IMR-90 (cell line): ENCODE results near the gene GPR17. TPM values are rescaled to one million over a fixed set of nuclear protein-coding genes. Genes with fewer than 3 reads are reported as not detected.
A peak's percentile ranks its signal among the peaks of the same experiment; 100 is the strongest.

Source experiments
- ATAC-seq: fragments of 200-7000 bp; cut with Tn5 transposase; 2 replicates; pipeline ENCODE4 v1.9.1; 2020; ENCODE audit warnings: low read depth, mild to moderate bottlenecking, moderate library complexity
- BruUV-seq: library from RNA; stranded (reverse); fragments of 400-500 nt; replicated peaks from 2 replicates; lab custom pipeline; 2021; lab: Mats Ljungman, UMichigan
- CTCF ChIA-PET: fragments of 300-600 bp; formaldehyde crosslinking; extraction: SDS; loops from one replicate; lab custom pipeline; 2021; ENCODE audit warnings: antibody characterized with exemption; lab: Yijun Ruan, JAX
- POLR2A ChIA-PET: fragments of 300-600 bp; sonication (Branson Sonifier 250); formaldehyde crosslinking; loops from one replicate; lab custom pipeline; 2022; ENCODE audit warnings: antibody characterized with exemption; ENCODE audit not compliant: unreplicated experiment; lab: Charles Lee
- DNase-seq: peaks from one replicate; pipeline ENCODE4 v3.0.0; 2013
- H2AFZ ChIP-seq: replicated peaks from 2 replicates; pipeline ENCODE3; 2013; ENCODE audit warnings: low read length, mild to moderate bottlenecking; ENCODE audit not compliant: poor library complexity
- H2AK5ac ChIP-seq: 2 replicates; pipeline ENCODE4 v1.6.1; 2013; ENCODE audit warnings: low read depth, low read length, inconsistent platforms
- H2AK9ac ChIP-seq: replicated peaks from 2 replicates; pipeline ENCODE3; 2013; ENCODE audit warnings: mild to moderate bottlenecking, low read depth, low read length, moderate library complexity; ENCODE audit not compliant: poor library complexity
- H2BK120ac ChIP-seq: 2 replicates; pipeline ENCODE4 v1.6.1; 2013; ENCODE audit warnings: low read depth, low read length, inconsistent platforms
- H2BK15ac ChIP-seq: 3 replicates; pipeline ENCODE4 v1.6.1; 2013; ENCODE audit warnings: low read depth, low read length, inconsistent platforms
- H2BK20ac ChIP-seq: 2 replicates; pipeline ENCODE4 v1.6.1; 2013; ENCODE audit warnings: low read depth, mild to moderate bottlenecking, inconsistent platforms, low read length, moderate library complexity
- H2BK5ac ChIP-seq: 2 replicates; pipeline ENCODE4 v1.6.1; 2013; ENCODE audit warnings: mild to moderate bottlenecking, low read depth, low read length, inconsistent platforms; ENCODE audit not compliant: poor library complexity, severe bottlenecking
- H3K14ac ChIP-seq: replicated peaks from 2 replicates; pipeline ENCODE4 v1.6.1; 2013; ENCODE audit warnings: low read depth, low read length, inconsistent platforms
- H3K18ac ChIP-seq: 2 replicates; pipeline ENCODE4 v1.6.1; 2013; ENCODE audit warnings: low read depth, low read length, control low read depth
- H3K23ac ChIP-seq: 2 replicates; pipeline ENCODE4 v1.6.1; 2013; ENCODE audit warnings: low read depth, low read length, inconsistent platforms
- H3K27ac ChIP-seq: 2 replicates; pipeline ENCODE4 v1.5.1; 2013; ENCODE audit warnings: mild to moderate bottlenecking, control low read depth, low read length; ENCODE audit not compliant: insufficient read depth
- H3K27me3 ChIP-seq: 2 replicates; pipeline ENCODE4 v1.6.1; 2013; ENCODE audit warnings: low read length; ENCODE audit not compliant: control insufficient read depth, insufficient read depth
- H3K36me3 ChIP-seq: 2 replicates; pipeline ENCODE4 v1.6.1; 2013; ENCODE audit warnings: low read length, mixed read lengths; ENCODE audit not compliant: control insufficient read depth, insufficient read depth
- H3K4ac ChIP-seq: 2 replicates; pipeline ENCODE4 v1.6.1; 2013; ENCODE audit warnings: low read depth, low read length, inconsistent platforms
- H3K4me1 ChIP-seq: 2 replicates; pipeline ENCODE4 v1.6.1; 2013; ENCODE audit warnings: low read length, mixed read lengths; ENCODE audit not compliant: control insufficient read depth, insufficient read depth
- H3K4me2 ChIP-seq: 2 replicates; pipeline ENCODE4 v1.6.1; 2013; ENCODE audit warnings: low read depth, mild to moderate bottlenecking, control low read depth, low read length, moderate library complexity
- H3K4me3 ChIP-seq: 2 replicates; pipeline ENCODE4 v1.5.1; 2013; ENCODE audit warnings: low read depth, mild to moderate bottlenecking, control low read depth, low read length, moderate library complexity; ENCODE audit not compliant: insufficient read depth
- H3K56ac ChIP-seq: 2 replicates; pipeline ENCODE4 v1.6.1; 2013; ENCODE audit warnings: low read length, inconsistent platforms; ENCODE audit not compliant: insufficient read depth; ENCODE audit errors: extremely low read depth
- H3K79me1 ChIP-seq, 2 experiments: 2 replicates each; pipeline ENCODE4 v1.6.1; 2013; ENCODE audit warnings: low read length in 2 of 2, inconsistent platforms in 1 of 2, low read depth in 1 of 2
- H3K9ac ChIP-seq: 2 replicates; pipeline ENCODE4 v1.6.1; 2013; ENCODE audit warnings: low read depth, low read length, control low read depth
- H3K9me1 ChIP-seq: 2 replicates; pipeline ENCODE4 v1.6.1; 2013; ENCODE audit warnings: low read length, inconsistent platforms; ENCODE audit not compliant: insufficient read depth
- H3K9me3 ChIP-seq: 2 replicates; pipeline ENCODE4 v1.6.1; 2013; ENCODE audit warnings: low read length; ENCODE audit not compliant: control insufficient read depth, insufficient read depth
- H4K20me1 ChIP-seq: 2 replicates; pipeline ENCODE4 v1.6.1; 2013; ENCODE audit warnings: low read length, inconsistent platforms; ENCODE audit not compliant: insufficient read depth
- H4K5ac ChIP-seq: 2 replicates; pipeline ENCODE4 v1.6.1; 2013; ENCODE audit warnings: mild to moderate bottlenecking, low read depth, low read length, control low read depth
- H4K8ac ChIP-seq, 2 experiments: 2 replicates each; pipeline ENCODE4 v1.6.1; 2013; ENCODE audit warnings: low read depth in 2 of 2, low read length in 2 of 2, control low read depth in 1 of 2, inconsistent platforms in 1 of 2
- H4K91ac ChIP-seq: 2 replicates; pipeline ENCODE4 v1.6.1; 2013; ENCODE audit warnings: low read depth, low read length, inconsistent platforms; ENCODE audit not compliant: insufficient read depth
- CEBPB ChIP-seq: IDR thresholded peaks from 2 replicates; pipeline ENCODE4 v1.6.1; 2012; ENCODE audit warnings: low read depth, low read length, improper control_type of control experiment
- NFE2L2 ChIP-seq: fragments of 150-350 bp; IDR thresholded peaks from 2 replicates; pipeline ENCODE4 v1.6.1; 2016; ENCODE audit warnings: low read depth, mild to moderate bottlenecking, low read length
- RAD21 ChIP-seq: IDR thresholded peaks from 2 replicates; pipeline ENCODE4 v1.6.1; 2012; ENCODE audit warnings: low read length, improper control_type of control experiment
- WGBS, 2 experiments: methylation state at CpG; one replicate each; pipeline versions ENCODE4 v1.1.5 to v1.1.7; 2013; ENCODE audit warnings: missing lambda C conversion rate in 2 of 2; ENCODE audit not compliant: insufficient read length in 1 of 2; ENCODE audit errors: extremely low coverage in 2 of 2; 5-methylcytosine and 5-hydroxymethylcytosine counted together
- dilution Hi-C: fragments of 300-500 bp; cut with HindIII; formaldehyde crosslinking; loops from one replicate; pipeline ENCODE4 v1.14.3; 2018; ENCODE audit warnings: low sequenced_read_pairs; ENCODE audit not compliant: unreplicated experiment
- in situ Hi-C: fragments of 300-500 bp; cut with MboI; formaldehyde crosslinking; loops from 3 replicates; pipeline ENCODE4 v1.14.3; 2019; ENCODE audit warnings: low sequenced_read_pairs, inconsistent platforms, mixed read lengths
- intact Hi-C: fragments of 100-400 bp; cut with micrococcal nuclease; formaldehyde crosslinking; loops from 2 replicates; pipeline ENCODE4 v1.10.0; 2022
- polyA plus RNA-seq, 3 experiments: library from polyadenylated mRNA; depleted of rRNA; stranded (reverse); fragments of >200 nt; gene quantifications; 2 replicates each; pipeline ENCODE4 v1.2.3, GENCODE V29; 2012; ENCODE audit warnings: low replicate concordance in 1 of 3
- total RNA-seq: library from RNA; depleted of rRNA; stranded (reverse); fragments of >200 nt; gene quantifications from 2 replicates; pipeline ENCODE4 v1.2.3, GENCODE V29; 2012

The GPR17 gene
- total and polyA plus RNA-seq, 2 of the 4 experiments (the other 2 are of a cell fraction), result not detected

DNA sequence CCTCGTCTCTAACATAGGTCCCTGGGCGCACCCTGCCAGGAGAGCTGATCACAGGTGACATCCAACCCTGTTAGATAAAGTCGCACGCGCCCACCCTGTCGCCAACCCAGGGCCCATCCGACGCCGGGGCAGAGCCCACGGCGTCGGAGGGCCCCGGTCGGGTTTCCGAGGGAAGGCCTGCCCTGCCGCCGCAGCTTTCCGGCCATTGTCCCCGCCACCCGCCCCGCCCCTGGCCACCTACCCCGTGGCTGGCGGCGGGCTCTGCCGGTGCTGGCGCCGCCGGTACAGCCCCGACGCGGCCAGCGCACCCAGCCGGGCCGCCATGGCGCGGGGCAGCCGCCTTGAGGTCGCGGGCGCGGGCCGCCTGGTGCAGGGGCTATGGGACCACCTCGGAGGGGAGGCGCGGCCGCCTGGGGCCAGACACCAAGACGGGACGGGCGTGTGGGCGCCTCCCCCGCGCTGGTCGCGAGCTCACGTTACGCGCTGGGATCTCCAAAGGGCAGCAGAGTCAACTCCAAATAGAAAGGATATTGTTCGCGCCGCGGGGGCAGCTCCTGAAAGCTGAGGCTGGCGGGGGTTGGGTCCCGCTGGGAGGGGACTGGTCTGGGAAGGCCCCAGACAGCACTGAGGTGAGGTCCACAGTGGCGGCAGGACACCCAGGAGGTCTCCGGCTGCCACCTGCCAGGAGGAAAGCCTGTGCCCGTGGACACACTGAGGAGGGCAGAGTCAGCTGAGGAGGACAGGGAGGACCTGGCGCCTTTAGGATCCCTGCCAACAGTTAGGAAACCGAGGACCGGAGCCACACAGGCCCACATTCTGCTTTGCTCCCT, 18.3 kb downstream of the GPR17 start (continued):
- no peak for TF ChIP-seq CEBPB
- TF ChIP-seq RAD21, result no peak

DNA sequence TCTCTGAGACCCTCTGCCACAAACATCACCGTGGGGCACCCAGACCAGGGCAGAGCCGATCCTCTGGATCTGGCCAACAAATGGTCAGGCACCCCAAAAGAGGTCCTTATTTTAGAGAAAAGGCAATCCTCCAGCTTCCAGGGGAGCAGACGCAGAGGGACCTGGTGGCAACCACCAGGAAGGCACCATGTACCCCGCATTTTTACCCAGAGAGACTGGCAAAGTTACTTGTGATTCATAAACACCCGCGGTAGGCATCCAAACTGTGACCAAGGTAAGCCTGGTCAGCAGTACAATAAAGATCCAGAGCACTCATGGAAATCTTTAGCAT, 18.9 kb downstream of the GPR17 start:
- peaks cover 18% of the 10 kb centered on the region for H3K9me1 ChIP-seq
- H3K79me1 ChIP-seq, result peaks cover 22 to 70% of the 10 kb centered on the region in 2 experiments
- H3K9ac ChIP-seq, result no peak overlapping the region
- H3K4ac ChIP-seq, result no peak overlapping the region
- no peak overlapping the region for H2AFZ ChIP-seq
- peaks cover 2% of the 10 kb centered on the region; the same call in 1 of the 2 replicates for H3K9me3 ChIP-seq
- H4K20me1 ChIP-seq, result peaks cover 63% of the 10 kb centered on the region
- peak overlapping the region; percentile 25; the same call in 1 of the 2 replicates for H3K23ac ChIP-seq
- H2BK20ac ChIP-seq, result no peak overlapping the region
- CTCF ChIA-PET, result no interaction called here
- in situ Hi-C loops, result no loop called here
- dilution Hi-C loops, result no loop called here
- H3K14ac ChIP-seq, result no peak overlapping the region
- H2AK5ac ChIP-seq, result no peak overlapping the region
- WGBS, 2 experiments, result 95% methylated on average over 6 of the region's 6 CpGs; no CpG with 5 or more reads in 1 of the 2 experiments
- no peak overlapping the region for H3K4me3 ChIP-seq
- TF ChIP-seq NFE2L2, result no peak
- no peak overlapping the region for H2BK120ac ChIP-seq
- BruUV-seq, result no TSS peak
- H2BK15ac ChIP-seq, result no peak overlapping the region
- H2BK5ac ChIP-seq, result no peak overlapping the region
- no peak overlapping the region for H2AK9ac ChIP-seq
- no peak for DNase-seq
- peaks cover 7% of the 10 kb centered on the region for H3K36me3 ChIP-seq
- no peak overlapping the region for H3K18ac ChIP-seq
- no peak overlapping the region for H3K56ac ChIP-seq
- ATAC-seq, result no peak
- no peak overlapping the region for H3K27ac ChIP-seq
- no peak overlapping the region for H4K91ac ChIP-seq
- H4K5ac ChIP-seq, result no peak overlapping the region
- peaks cover 14% of the 10 kb centered on the region for H3K4me1 ChIP-seq
- intact Hi-C loops, result no loop called here
- H4K8ac ChIP-seq, result no peak overlapping the region
- POLR2A ChIA-PET, result no interaction called here
- H3K27me3 ChIP-seq, result no peaks in the 10 kb centered on the region
- no peak overlapping the region for H3K4me2 ChIP-seq
